Esophagus squamous epithelium (tissue), 5 donors: Measurements from ENCODE around the gene RAPGEF1. TPM values are rescaled to one million over a fixed set of nuclear protein-coding genes. Genes with fewer than 3 reads are reported as not detected.
"Not testable (repeated sequence)": the region's sequence is repeated elsewhere in the genome, so short reads cannot be mapped to it uniquely, and the experiment has no call there.

Experiments used
- DNase-seq: peaks from one replicate; lab custom pipeline; 2025; lab: John Stamatoyannopoulos, UW
- H3K27ac ChIP-seq, 4 donors: fragments of 200-600 bp; sonication (generic); one replicate each; pipeline ENCODE4 v1.5.1; 2016 to 2019; ENCODE audit warnings: mild to moderate bottlenecking in 1 of 4
- H3K27me3 ChIP-seq, 4 donors: fragments of 200-600 bp; sonication (generic); 1 replicate in 3 of 4; 2 replicates in 1 of 4; pipeline versions ENCODE4 v1.5.1 to v1.6.0; 2017 to 2021; ENCODE audit warnings: antibody characterized with exemption in 1 of 4
- H3K36me3 ChIP-seq, 3 donors: fragments of 200-600 bp; sonication (generic); one replicate each; pipeline ENCODE4 v1.5.1; 2016 to 2019
- H3K4me1 ChIP-seq, 3 donors: fragments of 200-600 bp; sonication (generic); one replicate each; pipeline ENCODE4 v1.5.1; 2017 to 2019
- H3K4me3 ChIP-seq, 4 donors: fragments of 200-600 bp; sonication (generic); 1 replicate in 3 of 4; 2 replicates in 1 of 4; pipeline ENCODE4 v1.5.1; 2016 to 2019; ENCODE audit warnings: mild to moderate bottlenecking in 2 of 4, moderate library complexity in 1 of 4
- H3K9me3 ChIP-seq, 3 donors: fragments of 200-600 bp; sonication (generic); one replicate each; pipeline ENCODE4 v1.5.1; 2016 to 2019
- POLR2A ChIP-seq, 4 donors: fragments of 450-650 bp; IDR thresholded peaks; one replicate each; pipeline ENCODE4 v1.6.1; 2017; ENCODE audit warnings: antibody characterized with exemption in 4 of 4, mild to moderate bottlenecking in 4 of 4, moderate library complexity in 3 of 4
- WGBS, 2 donors: methylation state at CpG; one replicate each; pipeline ENCODE4 v1.1.5; 2018; 5-methylcytosine and 5-hydroxymethylcytosine counted together
- intact Hi-C: fragments of 100-400 bp; cut with DNase I; formaldehyde crosslinking; loops from one replicate; pipeline ENCODE4 v1.15.0; 2022
- total RNA-seq, 4 donors: library from RNA; depleted of rRNA; stranded (reverse); fragments of >200 nt; gene quantifications; one replicate each; pipeline ENCODE4 v1.1.0, GENCODE V29; 2016
- TF ChIP-seq, protein P1 (sequence below), 6 experiments: fragments of 450-650 bp in 4 of 6; fragments of 200-600 bp in 2 of 6; sonication (generic) in 2 of 6; IDR thresholded peaks; one replicate each; pipeline ENCODE4 v1.5.1; 2016 to 2019; ENCODE audit warnings: antibody characterized with exemption in 6 of 6, mild to moderate bottlenecking in 4 of 6, moderate library complexity in 4 of 6
- donor health status: DM: yes; HTN: yes; CAD: no.

RAPGEF1 gene
- total RNA-seq, 4 donors from 2014 or later: 12.2 to 40.4 (median 19.0) TPM

DNA sequence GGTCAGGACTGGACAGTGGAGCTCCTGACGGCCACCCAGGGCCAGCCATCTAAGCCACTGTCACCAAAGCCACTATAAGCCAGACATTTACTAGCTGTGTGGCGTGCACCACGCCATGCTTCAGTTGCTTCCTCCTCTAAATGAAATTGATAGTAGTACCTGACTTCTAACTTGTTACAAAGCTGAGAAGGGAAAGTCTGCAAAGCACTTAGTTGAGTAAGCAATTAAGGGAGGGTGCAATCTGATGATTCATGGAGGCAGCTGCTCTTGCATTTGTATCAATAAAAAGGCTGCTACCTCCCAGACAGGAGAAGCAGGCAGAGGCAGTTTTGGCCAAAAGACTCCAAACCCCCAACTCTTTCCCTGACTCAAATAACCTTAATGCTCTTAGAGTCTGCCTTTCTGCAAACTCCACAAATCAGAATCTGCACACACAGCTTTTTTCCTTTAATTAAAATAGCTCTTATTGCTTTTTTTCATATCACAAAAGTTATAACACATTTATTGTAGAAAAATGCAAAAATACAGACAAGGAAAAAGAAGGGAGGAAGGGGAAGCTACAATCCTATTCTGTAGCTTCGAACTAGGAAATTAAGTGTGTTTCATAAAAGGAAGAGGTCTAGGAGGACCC lies 19.3 kb upstream of the RAPGEF1 start:
- no peaks in the 10 kb centered on the region for H3K36me3 ChIP-seq
- TF ChIP-seq POLR2A (IDR thresholded peaks at IDR 0.05): no peak
- TF ChIP-seq, protein P1, sequence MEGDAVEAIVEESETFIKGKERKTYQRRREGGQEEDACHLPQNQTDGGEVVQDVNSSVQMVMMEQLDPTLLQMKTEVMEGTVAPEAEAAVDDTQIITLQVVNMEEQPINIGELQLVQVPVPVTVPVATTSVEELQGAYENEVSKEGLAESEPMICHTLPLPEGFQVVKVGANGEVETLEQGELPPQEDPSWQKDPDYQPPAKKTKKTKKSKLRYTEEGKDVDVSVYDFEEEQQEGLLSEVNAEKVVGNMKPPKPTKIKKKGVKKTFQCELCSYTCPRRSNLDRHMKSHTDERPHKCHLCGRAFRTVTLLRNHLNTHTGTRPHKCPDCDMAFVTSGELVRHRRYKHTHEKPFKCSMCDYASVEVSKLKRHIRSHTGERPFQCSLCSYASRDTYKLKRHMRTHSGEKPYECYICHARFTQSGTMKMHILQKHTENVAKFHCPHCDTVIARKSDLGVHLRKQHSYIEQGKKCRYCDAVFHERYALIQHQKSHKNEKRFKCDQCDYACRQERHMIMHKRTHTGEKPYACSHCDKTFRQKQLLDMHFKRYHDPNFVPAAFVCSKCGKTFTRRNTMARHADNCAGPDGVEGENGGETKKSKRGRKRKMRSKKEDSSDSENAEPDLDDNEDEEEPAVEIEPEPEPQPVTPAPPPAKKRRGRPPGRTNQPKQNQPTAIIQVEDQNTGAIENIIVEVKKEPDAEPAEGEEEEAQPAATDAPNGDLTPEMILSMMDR (IDR thresholded peaks at IDR 0.05): no peak
- intact Hi-C loops: no loop called here
- peaks cover 5 to 18% (median 7%) of the 10 kb centered on the region in 3 donors for H3K4me1 ChIP-seq
- peaks cover 0 to 71% (median 2%) of the 10 kb centered on the region in 4 donors for H3K27me3 ChIP-seq
- H3K4me3 ChIP-seq: no peak overlapping the region
- H3K9me3 ChIP-seq: no peaks in the 10 kb centered on the region
- no peak overlapping the region for H3K27ac ChIP-seq
- WGBS, 2 donors: 44 to 46% methylated on average over 3 to 4 of the region's 4 CpGs
- no peak for DNase-seq

DNA sequence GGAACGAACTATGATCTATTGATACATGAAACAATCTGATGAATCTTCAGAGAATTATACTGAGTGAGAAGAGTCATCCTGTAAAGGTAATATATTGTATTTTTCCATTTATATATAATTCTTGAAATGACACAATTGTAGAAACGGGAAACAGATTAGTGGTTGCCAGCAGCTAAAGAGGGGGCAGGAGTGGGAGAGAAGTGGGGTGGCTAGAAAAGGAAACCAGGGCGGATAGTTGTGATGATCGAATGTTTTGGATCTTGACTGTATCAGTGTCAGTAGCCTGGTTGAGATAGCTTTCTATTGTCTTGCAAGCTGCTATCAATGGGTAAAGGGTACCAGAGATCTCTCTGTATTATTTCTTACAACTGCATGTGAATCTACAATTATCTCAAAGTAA lies 17.7 kb upstream of the RAPGEF1 start:
- Histone ChIP-seq H3K27ac (no peak overlapping the region), H3K4me1 (peaks cover 4 to 15% (median 5%) of the 10 kb centered on the region in 3 donors), H3K36me3 (no peaks in the 10 kb centered on the region), H3K4me3 (no peak overlapping the region), H3K27me3 (peaks cover 0 to 60% (median 2%) of the 10 kb centered on the region in 4 donors), H3K9me3 (no peaks in the 10 kb centered on the region)
- no peak for DNase-seq
- no peak for TF ChIP-seq POLR2A (IDR thresholded peaks at IDR 0.05)
- TF ChIP-seq, protein P1 (IDR thresholded peaks at IDR 0.05): no peak
- intact Hi-C loops: no loop called here
- 51 to 59% methylated on average over 4 of the region's 4 CpGs for WGBS, 2 donors

DNA sequence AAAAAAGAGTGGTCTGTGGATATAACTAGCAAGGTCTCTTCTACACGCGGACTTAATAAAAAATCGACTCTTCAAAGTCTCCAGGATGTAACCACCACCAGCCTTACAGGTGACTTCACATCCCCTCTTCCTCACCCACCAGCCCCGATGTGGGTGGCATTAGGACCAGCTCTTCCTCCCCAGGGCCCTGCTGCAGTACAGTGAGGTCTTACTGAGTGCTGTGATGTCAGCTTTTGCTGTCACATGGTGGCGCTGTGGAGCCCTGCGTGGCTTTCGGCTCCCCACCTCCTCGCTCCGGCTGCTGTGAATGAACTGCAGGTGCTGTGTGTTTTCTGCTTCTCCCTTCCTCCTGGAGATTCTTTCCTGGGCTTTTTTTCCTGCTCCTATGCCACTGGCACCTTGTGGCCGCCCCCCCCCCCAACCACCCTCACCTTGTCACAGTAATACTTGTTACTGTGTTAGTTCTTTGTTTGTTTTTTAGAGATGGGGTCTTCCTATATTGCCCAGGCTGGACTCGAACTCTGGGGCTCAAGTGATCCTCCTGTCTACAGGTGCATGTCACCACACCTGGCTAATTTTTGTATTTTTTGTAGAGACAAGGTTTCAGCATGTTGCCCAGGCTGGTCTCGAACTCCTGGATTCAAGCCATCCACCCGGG lies 15.8 kb upstream of the RAPGEF1 start:
- Histone ChIP-seq H3K36me3 (no peaks in the 10 kb centered on the region), H3K9me3 (no peaks in the 10 kb centered on the region), H3K27me3 (peaks cover 0 to 54% (median 2%) of the 10 kb centered on the region in 4 donors), H3K27ac (no peak overlapping the region), H3K4me1 (peaks cover 3 to 10% (median 5%) of the 10 kb centered on the region in 3 donors), H3K4me3 (no peak overlapping the region)
- 9 to 13% methylated on average over 11 to 12 of the region's 13 CpGs for WGBS, 2 donors
- TF ChIP-seq, protein P1 (IDR thresholded peaks at IDR 0.05): peak; percentile 57 to 75 (median 64)
- no peak for TF ChIP-seq POLR2A (IDR thresholded peaks at IDR 0.05)
- intact Hi-C loops: no loop called here
- no peak for DNase-seq

DNA sequence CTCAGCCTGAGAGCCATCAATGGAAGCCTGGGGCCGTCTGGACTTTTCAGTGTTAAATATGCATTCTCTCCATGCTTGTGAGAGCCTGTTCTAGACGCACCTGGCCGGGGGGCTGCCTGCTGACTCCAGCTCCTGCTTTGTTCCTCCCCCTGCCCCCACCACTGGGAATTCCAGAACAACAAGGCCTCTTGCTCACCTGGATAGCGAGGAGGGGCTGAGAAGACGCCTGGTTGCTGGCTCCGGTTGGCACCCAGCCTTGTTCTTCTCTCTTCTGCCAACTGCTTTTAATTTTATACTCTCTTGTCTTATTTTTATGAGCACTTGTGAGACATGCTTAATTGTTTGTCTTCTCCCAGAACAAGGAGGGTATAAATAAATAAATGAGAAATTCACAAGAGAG lies 15.0 kb upstream of the RAPGEF1 start:
- peaks cover 3 to 10% (median 5%) of the 10 kb centered on the region in 3 donors for H3K4me1 ChIP-seq
- intact Hi-C loops: no loop called here
- H3K36me3 ChIP-seq: no peaks in the 10 kb centered on the region
- H3K27ac ChIP-seq: no peak overlapping the region
- peaks cover 0 to 48% (median 2%) of the 10 kb centered on the region in 4 donors for H3K27me3 ChIP-seq
- TF ChIP-seq POLR2A (IDR thresholded peaks at IDR 0.05): no peak
- DNase-seq: no peak
- WGBS, 2 donors: 31 to 37% methylated on average over 4 to 6 of the region's 6 CpGs
- H3K9me3 ChIP-seq: no peaks in the 10 kb centered on the region
- H3K4me3 ChIP-seq: no peak overlapping the region

DNA sequence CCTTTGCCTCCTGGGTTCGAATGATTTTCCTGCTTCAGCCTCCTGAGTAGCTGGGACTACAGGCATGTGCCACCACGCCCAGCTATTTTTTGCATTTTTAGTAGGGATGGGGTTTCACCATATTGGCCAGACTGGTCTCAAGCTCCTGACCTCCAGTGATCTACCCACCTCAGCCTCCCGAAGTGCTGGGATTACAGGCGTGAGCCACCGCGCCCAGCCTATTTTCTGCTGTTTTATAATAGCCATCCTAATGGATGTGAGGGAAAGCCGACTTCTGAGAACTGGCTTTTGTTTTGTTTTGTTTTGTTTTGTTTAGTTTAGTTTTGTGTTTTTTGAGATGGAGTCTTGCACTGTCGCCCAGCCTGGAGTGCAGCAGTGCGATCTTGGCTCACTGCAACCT lies 13.9 kb upstream of the RAPGEF1 start:
- intact Hi-C loops: not testable (repeated sequence)

DNA sequence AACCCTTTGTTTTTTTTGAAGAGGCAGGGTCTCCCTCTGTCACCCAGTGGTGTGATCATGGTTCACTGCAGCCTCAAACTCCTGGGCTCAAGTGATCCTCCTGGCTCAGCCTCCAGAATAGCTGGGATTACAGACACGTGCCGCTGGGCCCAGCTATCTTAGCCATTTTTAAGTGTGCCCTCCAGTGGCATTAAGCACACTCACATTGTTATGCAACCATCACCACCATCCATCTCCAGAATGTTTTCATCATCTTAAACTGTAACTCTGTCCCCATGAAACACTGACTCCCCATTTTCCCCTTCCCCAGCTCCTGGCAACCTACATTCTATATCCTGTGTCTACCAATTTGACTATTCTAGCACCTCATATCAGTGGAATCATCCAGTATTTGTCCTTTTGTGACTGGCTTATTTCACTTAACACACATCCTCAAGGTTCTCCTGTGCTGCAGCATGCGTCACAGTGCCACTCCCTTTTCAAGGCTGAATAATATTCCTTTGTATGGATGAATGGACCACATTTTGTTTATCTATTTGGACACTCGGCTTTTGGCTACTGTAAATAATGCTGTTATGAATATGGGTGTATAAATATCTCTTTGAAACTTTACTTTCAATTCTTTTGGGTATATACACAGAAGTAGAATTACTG lies 12.5 kb upstream of the RAPGEF1 start:
- no peaks in the 10 kb centered on the region for H3K9me3 ChIP-seq
- no peak overlapping the region for H3K4me3 ChIP-seq
- WGBS, 2 donors: 84 to 90% methylated on average over 4 of the region's 4 CpGs
- intact Hi-C loops: no loop called here
- TF ChIP-seq POLR2A (IDR thresholded peaks at IDR 0.05): no peak
- TF ChIP-seq, protein P1 (IDR thresholded peaks at IDR 0.05): no peak
- peaks cover 0 to 32% (median 2%) of the 10 kb centered on the region in 4 donors for H3K27me3 ChIP-seq
- H3K36me3 ChIP-seq: no peaks in the 10 kb centered on the region
- no peak overlapping the region for H3K27ac ChIP-seq
- peaks cover 0 to 5% (median 3%) of the 10 kb centered on the region in 3 donors for H3K4me1 ChIP-seq
- DNase-seq: no peak

More for the DNA sequence above, 13.9 kb upstream of the RAPGEF1 start:
- not testable (repeated sequence) for H3K4me1 ChIP-seq, H3K4me3 ChIP-seq, H3K9me3 ChIP-seq, H3K36me3 ChIP-seq, DNase-seq, H3K27ac ChIP-seq
- 75 to 84% methylated on average over 8 to 9 of the region's 9 CpGs for WGBS, 2 donors
- H3K27me3 ChIP-seq: peaks cover 0 to 45% (median 2%) of the 10 kb centered on the region in 4 donors
